ENCODE results near the gene OTULIN. TPM values are rescaled to one million over a fixed set of nuclear protein-coding genes. Genes with fewer than 3 reads are reported as not detected.

Gene OTULIN
- total RNA-seq, 1 donor from 2014 or later = 31.1 TPM

DNA sequence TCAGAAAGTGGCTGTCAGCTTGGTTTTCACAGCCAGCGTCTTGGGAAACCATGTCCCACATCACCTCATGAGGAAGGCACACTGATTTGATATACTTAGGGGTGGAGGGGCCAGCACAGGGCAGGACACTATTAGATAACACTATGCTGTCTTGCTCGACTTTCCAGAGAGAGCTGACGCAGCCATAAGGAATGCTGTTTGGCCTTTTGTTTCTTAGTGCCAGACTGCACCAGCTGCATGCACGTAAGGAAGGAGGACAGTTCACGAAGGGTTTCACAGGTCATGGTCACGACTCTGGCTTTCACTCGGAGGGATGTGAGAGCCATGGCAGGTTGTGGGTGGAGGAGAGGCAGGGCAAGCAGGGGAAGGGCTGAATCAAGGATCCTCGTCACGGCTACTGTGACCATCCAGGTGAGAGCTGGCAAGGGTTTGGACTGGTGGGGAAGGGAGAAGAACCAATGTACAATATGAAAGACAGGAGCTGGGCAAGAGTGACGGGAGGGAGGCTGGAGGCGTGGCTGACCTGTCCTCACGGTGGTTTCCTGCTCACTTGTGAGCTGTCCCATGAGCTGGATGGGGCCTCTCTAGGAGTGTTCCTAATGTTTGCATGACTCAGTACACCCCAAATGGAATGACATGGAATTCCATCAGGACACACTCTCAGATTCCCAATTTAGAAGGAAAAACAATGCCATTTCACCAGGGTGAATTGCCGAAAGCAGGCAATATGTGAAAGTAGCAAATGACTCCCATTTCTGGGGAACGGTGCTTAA lies 61.7 kb downstream of the OTULIN start:
- peaks cover 12% of the 10 kb centered on the region for H3K36me3 Mint-ChIP-seq
- no peaks in the 10 kb centered on the region for H3K27me3 Mint-ChIP-seq
- H3K27ac Mint-ChIP-seq = no peak overlapping the region
- H3K4me3 Mint-ChIP-seq = no peak overlapping the region
- DNase-seq (ENCODE audit: extremely low spot score, unreplicated experiment) = no peak
- H3K9me3 Mint-ChIP-seq = no peaks in the 10 kb centered on the region
- peaks cover 18% of the 10 kb centered on the region for H3K4me1 Mint-ChIP-seq (ENCODE audit: unreplicated experiment)
- TF ChIP-seq, protein P1, sequence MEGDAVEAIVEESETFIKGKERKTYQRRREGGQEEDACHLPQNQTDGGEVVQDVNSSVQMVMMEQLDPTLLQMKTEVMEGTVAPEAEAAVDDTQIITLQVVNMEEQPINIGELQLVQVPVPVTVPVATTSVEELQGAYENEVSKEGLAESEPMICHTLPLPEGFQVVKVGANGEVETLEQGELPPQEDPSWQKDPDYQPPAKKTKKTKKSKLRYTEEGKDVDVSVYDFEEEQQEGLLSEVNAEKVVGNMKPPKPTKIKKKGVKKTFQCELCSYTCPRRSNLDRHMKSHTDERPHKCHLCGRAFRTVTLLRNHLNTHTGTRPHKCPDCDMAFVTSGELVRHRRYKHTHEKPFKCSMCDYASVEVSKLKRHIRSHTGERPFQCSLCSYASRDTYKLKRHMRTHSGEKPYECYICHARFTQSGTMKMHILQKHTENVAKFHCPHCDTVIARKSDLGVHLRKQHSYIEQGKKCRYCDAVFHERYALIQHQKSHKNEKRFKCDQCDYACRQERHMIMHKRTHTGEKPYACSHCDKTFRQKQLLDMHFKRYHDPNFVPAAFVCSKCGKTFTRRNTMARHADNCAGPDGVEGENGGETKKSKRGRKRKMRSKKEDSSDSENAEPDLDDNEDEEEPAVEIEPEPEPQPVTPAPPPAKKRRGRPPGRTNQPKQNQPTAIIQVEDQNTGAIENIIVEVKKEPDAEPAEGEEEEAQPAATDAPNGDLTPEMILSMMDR (conservative IDR thresholded peaks at IDR 0.05) = no peak

GRCh38 chr5:14727428-14727865 lies 62.9 kb downstream of the OTULIN start:
- H3K4me3 Mint-ChIP-seq = no peak overlapping the region
- H3K36me3 Mint-ChIP-seq = peaks cover 12% of the 10 kb centered on the region
- no peaks in the 10 kb centered on the region for H3K9me3 Mint-ChIP-seq
- TF ChIP-seq, protein P1 (conservative IDR thresholded peaks at IDR 0.05) = peak; percentile 99
- DNase-seq (ENCODE audit: extremely low spot score, unreplicated experiment) = peak; percentile 83
- peaks cover 25% of the 10 kb centered on the region for H3K4me1 Mint-ChIP-seq (ENCODE audit: unreplicated experiment)
- no peaks in the 10 kb centered on the region for H3K27me3 Mint-ChIP-seq
- H3K27ac Mint-ChIP-seq = peak overlapping the region; percentile 66

DNA sequence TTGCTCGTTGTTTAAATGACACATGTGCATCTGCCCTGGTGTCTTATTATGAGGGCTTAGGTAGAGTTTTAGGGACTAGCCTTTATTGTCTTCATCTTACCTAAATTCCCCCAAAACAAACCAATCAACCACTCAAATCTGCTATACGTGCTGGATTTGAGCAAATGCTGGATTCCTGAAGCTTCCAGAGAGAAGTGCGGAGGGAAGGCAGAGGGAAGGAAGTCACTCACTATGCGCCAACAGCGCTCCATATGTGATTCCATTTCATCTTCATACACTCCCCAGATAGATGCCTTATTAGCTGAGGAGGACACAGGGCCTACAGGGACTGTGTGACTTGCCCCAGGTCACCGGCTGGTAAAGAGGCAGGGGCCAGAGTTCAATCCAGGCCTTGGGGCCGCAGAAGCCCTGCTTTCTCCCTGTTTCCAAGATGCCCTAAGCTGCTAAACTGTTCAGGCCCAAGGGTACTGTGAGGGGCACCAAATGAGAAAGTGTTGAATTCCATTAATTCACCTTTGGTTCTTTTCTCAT lies 63.5 kb downstream of the OTULIN start:
- Mint-ChIP-seq H3K9me3 (no peaks in the 10 kb centered on the region), H3K27ac (no peak overlapping the region), H3K4me3 (no peak overlapping the region), H3K27me3 (no peaks in the 10 kb centered on the region), H3K4me1 (ENCODE audit: unreplicated experiment) (peaks cover 29% of the 10 kb centered on the region), H3K36me3 (peaks cover 9% of the 10 kb centered on the region)
- TF ChIP-seq, protein P1 (conservative IDR thresholded peaks at IDR 0.05) = no peak
- DNase-seq (ENCODE audit: extremely low spot score, unreplicated experiment) = no peak

GRCh38 chr5:14728459-14728938 lies 64.0 kb downstream of the OTULIN start:
- Mint-ChIP-seq H3K27me3 (no peaks in the 10 kb centered on the region), H3K4me1 (ENCODE audit: unreplicated experiment) (peaks cover 30% of the 10 kb centered on the region), H3K27ac (no peak overlapping the region), H3K4me3 (no peak overlapping the region), H3K9me3 (no peaks in the 10 kb centered on the region), H3K36me3 (peaks cover 10% of the 10 kb centered on the region)
- TF ChIP-seq, protein P1 (conservative IDR thresholded peaks at IDR 0.05) = no peak
- DNase-seq (ENCODE audit: extremely low spot score, unreplicated experiment) = no peak

DNA sequence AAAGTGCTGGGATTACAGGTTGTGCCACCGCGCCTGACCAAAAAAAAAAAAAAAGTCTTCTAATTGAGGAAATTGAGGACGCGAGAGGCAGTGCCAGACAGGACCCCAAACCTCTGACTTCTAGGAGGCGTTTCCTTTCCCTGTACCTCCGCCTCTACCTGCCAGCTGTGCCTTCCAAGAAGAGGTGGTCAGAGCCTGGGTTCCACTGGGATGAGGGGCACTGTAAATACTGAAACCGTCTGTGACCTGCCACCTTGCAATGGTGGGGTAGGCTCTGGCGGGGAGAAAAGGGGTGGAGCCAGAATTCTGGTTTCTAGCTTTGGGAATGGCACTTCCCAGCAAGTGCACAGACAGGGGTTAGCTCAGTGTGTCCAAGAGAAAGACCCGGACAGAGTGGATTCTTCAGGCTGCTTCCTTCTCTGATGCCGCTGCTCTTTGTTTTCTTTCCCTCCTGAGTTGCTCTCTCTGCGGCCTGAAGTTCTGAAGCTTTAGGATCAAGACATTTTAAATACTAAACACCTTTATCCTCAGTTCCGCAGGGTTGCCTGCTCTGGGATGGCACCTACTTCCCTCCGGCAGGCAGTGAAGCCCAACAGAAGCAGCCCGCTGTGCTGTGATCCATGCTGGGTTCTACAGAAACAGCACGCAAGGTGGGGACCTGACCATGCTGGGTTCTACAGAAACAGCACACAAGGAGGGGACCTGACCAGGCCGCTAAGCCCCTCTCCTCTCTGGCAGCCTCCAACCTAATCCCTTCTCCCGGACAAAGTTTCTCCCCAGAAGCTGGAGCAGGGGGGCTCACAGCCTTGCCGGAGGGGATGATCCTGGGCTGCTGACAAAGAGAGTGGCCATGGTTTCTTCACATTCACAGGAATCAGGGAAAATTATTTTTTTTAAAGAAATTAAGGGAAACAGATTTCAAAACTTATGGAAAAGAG lies 65.2 kb downstream of the OTULIN start:
- Mint-ChIP-seq H3K4me3 (no peak overlapping the region), H3K4me1 (ENCODE audit: unreplicated experiment) (peaks cover 30% of the 10 kb centered on the region), H3K9me3 (no peaks in the 10 kb centered on the region), H3K36me3 (peaks cover 16% of the 10 kb centered on the region), H3K27me3 (no peaks in the 10 kb centered on the region), H3K27ac (no peak overlapping the region)
- TF ChIP-seq, protein P1 (conservative IDR thresholded peaks at IDR 0.05) = no peak
- no peak for DNase-seq (ENCODE audit: extremely low spot score, unreplicated experiment)
